SU-DHL-6 (cell line): ENCODE data around the gene LMBR1L.
A peak's percentile ranks its signal among the peaks of the same experiment; 100 is the strongest.

Experiments
- H2AFZ ChIP-seq: fragments of 200-600 bp; sonication (generic); 2 replicates; pipeline ENCODE4 v1.6.1; 2014; ENCODE audit warnings: low read depth, mild to moderate bottlenecking, moderate library complexity, mixed read lengths, antibody characterized with exemption, low read length; ENCODE audit not compliant: severe bottlenecking
- H3F3A ChIP-seq: fragments of 200-600 bp; shearing (Covaris generic); 2 replicates; pipeline ENCODE4 v1.6.0; 2016; ENCODE audit warnings: antibody characterized with exemption, mild to moderate bottlenecking; ENCODE audit not compliant: insufficient read depth
- H3K27ac ChIP-seq: fragments of 200-600 bp; sonication (generic); 2 replicates; pipeline ENCODE4 v1.5.1; 2016; ENCODE audit warnings: low read depth, mild to moderate bottlenecking, low read length, moderate library complexity, mixed read lengths
- H3K27me3 ChIP-seq: fragments of 200-600 bp; sonication (generic), shearing (Covaris generic); 2 replicates; pipeline ENCODE4 v1.6.0; 2014; ENCODE audit warnings: mild to moderate bottlenecking, low read length
- H3K36me3 ChIP-seq: fragments of 200-600 bp; sonication (generic); 2 replicates; pipeline ENCODE4 v1.6.1; 2014; ENCODE audit warnings: mild to moderate bottlenecking, low read length, mixed read lengths
- H3K4me2 ChIP-seq: fragments of 300-600, 200-600 bp; shearing (Covaris generic), sonication (generic); 2 replicates; pipeline ENCODE4 v1.6.0; 2014; ENCODE audit warnings: low read length, low read depth, mild to moderate bottlenecking; ENCODE audit not compliant: poor library complexity, severe bottlenecking
- H3K4me3 ChIP-seq: fragments of 200-600 bp; sonication (generic); 2 replicates; pipeline ENCODE4 v1.5.1; 2014; ENCODE audit warnings: antibody characterized with exemption, low read length, mild to moderate bottlenecking, mixed read lengths; ENCODE audit not compliant: insufficient read depth, poor library complexity, severe bottlenecking
- H3K79me2 ChIP-seq: fragments of 200-600 bp; sonication (generic); 2 replicates; pipeline ENCODE4 v1.6.1; 2014; ENCODE audit warnings: mild to moderate bottlenecking, low read length, moderate library complexity; ENCODE audit not compliant: insufficient read depth
- H3K9ac ChIP-seq: fragments of 200-600 bp; sonication (generic); 2 replicates; pipeline ENCODE4 v1.7.0; 2014; ENCODE audit warnings: mild to moderate bottlenecking, low read length
- H3K9me2 ChIP-seq: fragments of 200-600 bp; sonication (generic); replicated peaks from 2 replicates; pipeline ENCODE4 v1.6.1; 2014; ENCODE audit warnings: low read length; ENCODE audit not compliant: insufficient read depth
- H3K9me3 ChIP-seq: fragments of 200-600 bp; sonication (generic); 2 replicates; pipeline ENCODE4 v1.6.1; 2014; ENCODE audit warnings: low read length, mixed read lengths; ENCODE audit not compliant: insufficient read depth
- H4K20me1 ChIP-seq: fragments of 200-600 bp; sonication (generic); 2 replicates; pipeline ENCODE4 v1.6.1; 2014; ENCODE audit warnings: low read depth, mild to moderate bottlenecking, antibody characterized with exemption, low read length, moderate library complexity, mixed read lengths
- CTCF ChIP-seq: fragments of 200-600 bp; sonication (generic); IDR thresholded peaks from one replicate; pipeline ENCODE4 v1.5.1; 2017; ENCODE audit warnings: antibody characterized with exemption, mild to moderate bottlenecking, low read length, moderate library complexity; ENCODE audit not compliant: insufficient read depth, poor library complexity, severe bottlenecking
- EZH2phosphoT487 ChIP-seq: fragments of 200-600 bp; sonication (generic), shearing (Covaris generic); conservative IDR thresholded peaks from 2 replicates; pipeline ENCODE4 v1.6.1; 2018; ENCODE audit warnings: mild to moderate bottlenecking, antibody characterized with exemption, low read length, moderate library complexity, mixed read lengths

LMBR1L gene

GRCh38 chr12:49061157-49061650 is 49.4 kb downstream of the LMBR1L start:
- H3K36me3 ChIP-seq, result no peaks in the 10 kb centered on the region
- H4K20me1 ChIP-seq, result peaks cover 15% of the 10 kb centered on the region; the same call in 1 of the 2 replicates
- H3K9me3 ChIP-seq, result no peaks in the 10 kb centered on the region
- H3K79me2 ChIP-seq, result peaks cover 47% of the 10 kb centered on the region
- peak overlapping the region; percentile 78 for H3K27ac ChIP-seq
- H3F3A ChIP-seq, result peaks cover 10% of the 10 kb centered on the region
- peak overlapping the region; percentile 96 for H3K9ac ChIP-seq
- peak overlapping the region; percentile 98 for H3K4me3 ChIP-seq
- H3K9me2 ChIP-seq, result no peaks in the 10 kb centered on the region
- no peaks in the 10 kb centered on the region for H3K27me3 ChIP-seq
- TF ChIP-seq EZH2phosphoT487 (no peak), CTCF (no peak)
- H2AFZ ChIP-seq, result peak overlapping the region; percentile 94
- peak overlapping the region; percentile 96 for H3K4me2 ChIP-seq

- TF ChIP-seq CTCF (no peak), EZH2phosphoT487 (no peak)
- Histone ChIP-seq H2AFZ (peak within 1 kb of the TSS; percentile 94), H3K9ac (peak within 1 kb of the TSS; percentile 96), H3K4me2 (peak within 1 kb of the TSS; percentile 96), H3K4me3 (peak within 1 kb of the TSS; percentile 98), H3K27ac (peak within 1 kb of the TSS; percentile 78), H3K36me3 (no peaks in the 10 kb centered on the region), H3K27me3 (no peaks in the 10 kb centered on the region), H3K9me3 (no peaks in the 10 kb centered on the region), H3K9me2 (no peaks in the 10 kb centered on the region), H3F3A (peaks cover 10% of the 10 kb centered on the region), H4K20me1 (peaks cover 15% of the 10 kb centered on the region; the same call in 1 of the 2 replicates), H3K79me2 (peaks cover 55% of the 10 kb centered on the region)
These were observed 50.1 kb downstream of the LMBR1L start, which contains the start of gene KMT2D for GRCh38 chr12:49060237-49061156. Gene KMT2D, minus strand, starts transcription at chr12:49060794. Its CDS starts 5,470 bp downstream, at chr12:49055324.

GRCh38 chr12:49059299-49060171 is 51.1 kb downstream of the LMBR1L start:
- no peak for TF ChIP-seq CTCF
- no peak for TF ChIP-seq EZH2phosphoT487
- peak overlapping the region; percentile 94 for H2AFZ ChIP-seq
- no peaks in the 10 kb centered on the region for H3K9me3 ChIP-seq
- H3K36me3 ChIP-seq, result no peaks in the 10 kb centered on the region
- peak overlapping the region; percentile 98 for H3K4me3 ChIP-seq
- no peaks in the 10 kb centered on the region for H3K27me3 ChIP-seq
- peak overlapping the region; percentile 96 for H3K4me2 ChIP-seq
- H4K20me1 ChIP-seq, result peaks cover 15% of the 10 kb centered on the region; the same call in 1 of the 2 replicates
- peaks cover 64% of the 10 kb centered on the region for H3K79me2 ChIP-seq
- H3K9me2 ChIP-seq, result no peaks in the 10 kb centered on the region
- peak overlapping the region; percentile 96 for H3K9ac ChIP-seq
- peak overlapping the region; percentile 78 for H3K27ac ChIP-seq
- H3F3A ChIP-seq, result peaks cover 10% of the 10 kb centered on the region
